A673 (cell line): ENCODE measurements around the gene TMEM270. TPM values are rescaled to one million over a fixed set of nuclear protein-coding genes. Genes with fewer than 3 reads are reported as not detected.

Experiments used
- BruUV-seq: library from RNA; stranded (reverse); fragments of 400-500 nt; replicated peaks from 2 replicates; lab custom pipeline; 2021; lab: Mats Ljungman, UMichigan
- CTCF ChIA-PET: fragments of 300-600 bp; sonication (Branson Sonifier 250); formaldehyde crosslinking; loops from one replicate; lab custom pipeline; 2022; ENCODE audit warnings: antibody characterized with exemption; lab: Charles Lee
- POLR2A ChIA-PET: fragments of 300-600 bp; sonication (Branson Sonifier 250); formaldehyde crosslinking; loops from one replicate; lab custom pipeline; 2022; ENCODE audit warnings: antibody characterized with exemption; ENCODE audit not compliant: low non-redundant PET; lab: Charles Lee
- DNase-seq: peaks from one replicate; pipeline ENCODE4 v3.0.0-alpha.2; 2015; ENCODE audit warnings: low spot score
- H3K27ac ChIP-seq: fragments of 200-600 bp; sonication (generic); 2 replicates; pipeline ENCODE4 v1.5.1; 2016; ENCODE audit warnings: mixed run types, low read depth, mild to moderate bottlenecking, mixed read lengths, antibody characterized with exemption, low read length; ENCODE audit not compliant: poor library complexity, severe bottlenecking
- H3K27me3 ChIP-seq: fragments of 200-600 bp; sonication (generic); replicated peaks from 2 replicates; pipeline ENCODE4 v1.6.1; 2017; ENCODE audit warnings: mixed run types, low read depth, mild to moderate bottlenecking, mixed read lengths, antibody characterized with exemption, low read length; ENCODE audit not compliant: insufficient read depth, poor library complexity
- H3K36me3 ChIP-seq: fragments of 200-600 bp; sonication (generic); 2 replicates; pipeline ENCODE4 v1.6.1; 2016; ENCODE audit warnings: mixed run types, mild to moderate bottlenecking, mixed read lengths, antibody characterized with exemption, low read length; ENCODE audit not compliant: insufficient read depth, poor library complexity, severe bottlenecking
- H3K4me1 ChIP-seq: fragments of 200-600 bp; sonication (generic); 2 replicates; pipeline ENCODE4 v1.6.1; 2017; ENCODE audit warnings: mixed run types, mild to moderate bottlenecking, mixed read lengths, antibody characterized with exemption, low read length; ENCODE audit not compliant: insufficient read depth, poor library complexity, severe bottlenecking
- H3K4me3 ChIP-seq: fragments of 200-600 bp; sonication (generic); 2 replicates; pipeline ENCODE4 v1.5.1; 2016; ENCODE audit warnings: low read depth, mixed run types, mild to moderate bottlenecking, mixed read lengths, low read length; ENCODE audit not compliant: poor library complexity, severe bottlenecking
- H3K9me3 ChIP-seq: fragments of 200-600 bp; sonication (generic); 2 replicates; pipeline ENCODE4 v1.6.1; 2016; ENCODE audit warnings: mixed run types, low read depth, mild to moderate bottlenecking, mixed read lengths, antibody characterized with exemption, low read length; ENCODE audit not compliant: poor library complexity, severe bottlenecking
- CTCF ChIP-seq: fragments of 300-800, 200-600 bp; sonication (generic); conservative IDR thresholded peaks from 2 replicates; pipeline ENCODE4 v1.5.1; 2017; ENCODE audit warnings: low read depth, mild to moderate bottlenecking, antibody characterized with exemption, low read length, moderate library complexity, mixed read lengths
- EZH2 ChIP-seq: fragments of 200-600 bp; sonication (generic); IDR thresholded peaks from 2 replicates; pipeline ENCODE4 v1.6.1; 2017; ENCODE audit warnings: borderline replicate concordance, low read depth, mild to moderate bottlenecking, mixed read lengths, antibody characterized with exemption, low read length; ENCODE audit not compliant: poor library complexity, severe bottlenecking
- intact Hi-C: fragments of 100-400 bp; cut with micrococcal nuclease; formaldehyde crosslinking; loops from one replicate; pipeline ENCODE4 v1.10.0; 2022; ENCODE audit not compliant: unreplicated experiment
- total RNA-seq: library from RNA; stranded (reverse); gene quantifications from 2 replicates; pipeline ENCODE4 v1.2.3, GENCODE V29; 2021

Gene TMEM270
- total RNA-seq, 1 experiment from 2014 or later = not detected

DNA sequence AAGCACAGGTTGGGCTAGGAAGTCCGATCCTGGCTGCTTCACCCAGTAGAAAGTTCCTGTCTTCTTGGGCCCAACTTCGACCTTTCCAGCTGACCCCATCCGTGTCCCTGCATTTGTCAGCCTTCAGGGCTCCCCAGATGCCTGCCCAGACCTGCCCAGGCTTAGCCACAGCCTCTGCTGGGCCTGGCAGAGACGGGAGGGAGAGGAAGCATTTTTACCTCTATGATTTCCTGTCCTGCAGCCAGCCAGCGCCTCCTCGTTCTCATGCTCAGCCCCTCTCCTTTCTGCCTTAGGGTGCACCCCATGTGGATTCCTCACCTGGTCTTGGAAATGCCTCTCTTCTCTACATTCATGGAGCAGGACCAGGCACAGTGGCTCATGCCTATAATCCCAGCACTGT, 22.3 kb upstream of the TMEM270 start:
- H3K27me3 ChIP-seq = no peaks in the 10 kb centered on the region
- POLR2A ChIA-PET = no interaction called here
- no peak overlapping the region for H3K4me3 ChIP-seq
- no peak for DNase-seq
- intact Hi-C loops = no loop called here
- BruUV-seq = no TSS peak
- CTCF ChIA-PET = no interaction called here
- H3K9me3 ChIP-seq = no peaks in the 10 kb centered on the region
- H3K4me1 ChIP-seq = peaks cover 10% of the 10 kb centered on the region
- no peak for TF ChIP-seq CTCF
- TF ChIP-seq EZH2 = no peak
- H3K27ac ChIP-seq = no peak overlapping the region
- H3K36me3 ChIP-seq = no peaks in the 10 kb centered on the region

GRCh38 chr7:73839290-73839689, 21.7 kb upstream of the TMEM270 start:
- TF ChIP-seq CTCF (no peak), EZH2 (no peak)
- Histone ChIP-seq H3K36me3 (no peaks in the 10 kb centered on the region), H3K27ac (no peak overlapping the region), H3K4me3 (no peak overlapping the region), H3K4me1 (peaks cover 10% of the 10 kb centered on the region), H3K27me3 (no peaks in the 10 kb centered on the region), H3K9me3 (no peaks in the 10 kb centered on the region)
- ChIA-PET CTCF (interaction anchor here (0.6 kb wide), 1 partner anchor 387 kb away, joined by 11 read pairs; no protein-coding TSS in a partner anchor), POLR2A (no interaction called here)
- intact Hi-C loops = no loop called here
- DNase-seq = no peak
- BruUV-seq = no TSS peak

- no peaks in the 10 kb centered on the region for H3K36me3 ChIP-seq
- H3K4me3 ChIP-seq = no peak overlapping the region
- BruUV-seq = no TSS peak
- DNase-seq = no peak
- H3K27me3 ChIP-seq = no peaks in the 10 kb centered on the region
- no peaks in the 10 kb centered on the region for H3K9me3 ChIP-seq
- TF ChIP-seq CTCF (no peak), EZH2 (no peak)
- intact Hi-C loops = no loop called here
- peaks cover 10% of the 10 kb centered on the region for H3K4me1 ChIP-seq
- H3K27ac ChIP-seq = no peak overlapping the region
- POLR2A ChIA-PET = no interaction called here
- CTCF ChIA-PET = interaction anchor here (0.6 kb wide), 1 partner anchor 388 kb away, joined by 11 read pairs; no protein-coding TSS in a partner anchor
Observed at GRCh38 chr7:73839743-73840714, 20.9 kb upstream of the TMEM270 start.
